Duodenal mucosa (tissue), 2 donors: ENCODE results near the gene ATP13A3.

Experiments used
- H3K27ac ChIP-seq: one replicate; pipeline ENCODE4 v1.7.0; 2013; ENCODE audit warnings: low read depth, low read length
- H3K27me3 ChIP-seq, 2 donors: one replicate each; pipeline ENCODE4 v1.7.0; 2013; ENCODE audit warnings: low read length in 2 of 2, control low read depth in 1 of 2; ENCODE audit not compliant: insufficient read depth in 2 of 2, control insufficient read depth in 1 of 2
- H3K36me3 ChIP-seq, 2 donors: one replicate each; pipeline ENCODE4 v1.7.0; 2013; ENCODE audit warnings: low read length in 2 of 2, control low read depth in 1 of 2; ENCODE audit not compliant: insufficient read depth in 2 of 2, control insufficient read depth in 1 of 2
- H3K4me1 ChIP-seq, 2 donors: one replicate each; pipeline ENCODE4 v1.7.0; 2013; ENCODE audit warnings: low read length in 2 of 2, control low read depth in 1 of 2; ENCODE audit not compliant: insufficient read depth in 2 of 2, control insufficient read depth in 1 of 2
- H3K4me3 ChIP-seq, 2 donors: one replicate each; pipeline ENCODE4 v1.7.0; 2013; ENCODE audit warnings: low read length in 2 of 2, low read depth in 1 of 2
- H3K9ac ChIP-seq, 2 donors: one replicate each; pipeline ENCODE4 v1.7.0; 2013; ENCODE audit warnings: low read length in 2 of 2, low read depth in 1 of 2
- H3K9me3 ChIP-seq, 2 donors: one replicate each; pipeline ENCODE4 v1.7.0; 2013; ENCODE audit warnings: low read length in 2 of 2, control low read depth in 1 of 2; ENCODE audit not compliant: control insufficient read depth in 1 of 2

Gene ATP13A3

GRCh38 chr3:194386066-194386465, 100.7 kb downstream of the ATP13A3 start:
- Histone ChIP-seq H3K9me3 (no peaks in the 10 kb centered on the region), H3K9ac (no peak overlapping the region), H3K27me3 (no peaks in the 10 kb centered on the region), H3K4me1 (no peaks in the 10 kb centered on the region), H3K27ac (no peak overlapping the region), H3K4me3 (no peak overlapping the region), H3K36me3 (no peaks in the 10 kb centered on the region)

- Histone ChIP-seq H3K4me3 (no peak overlapping the region), H3K27ac (no peak overlapping the region), H3K27me3 (peaks cover 6% of the 10 kb centered on the region in 2 donors), H3K36me3 (no peaks in the 10 kb centered on the region), H3K9me3 (no peaks in the 10 kb centered on the region), H3K4me1 (no peaks in the 10 kb centered on the region), H3K9ac (no peak overlapping the region)
Observed at GRCh38 chr3:194384569-194385001, 102.2 kb downstream of the ATP13A3 start.

- H3K4me3 ChIP-seq = no peak overlapping the region
- no peaks in the 10 kb centered on the region for H3K4me1 ChIP-seq
- no peaks in the 10 kb centered on the region for H3K9me3 ChIP-seq
- peaks cover 6% of the 10 kb centered on the region in 2 donors for H3K27me3 ChIP-seq
- no peak overlapping the region for H3K27ac ChIP-seq
- H3K36me3 ChIP-seq = no peaks in the 10 kb centered on the region
- H3K9ac ChIP-seq = no peak overlapping the region
Observed at GRCh38 chr3:194384156-194384555, 102.6 kb downstream of the ATP13A3 start.

- no peak overlapping the region for H3K4me3 ChIP-seq
- no peak overlapping the region for H3K9ac ChIP-seq
Observed at GRCh38 chr3:194383276-194383940, 103.4 kb downstream of the ATP13A3 start.

GRCh38 chr3:194382892-194383223, 103.9 kb downstream of the ATP13A3 start:
- Histone ChIP-seq H3K9ac (no peak overlapping the region), H3K9me3 (no peaks in the 10 kb centered on the region), H3K4me3 (no peak overlapping the region), H3K4me1 (no peaks in the 10 kb centered on the region), H3K27ac (no peak overlapping the region), H3K36me3 (no peaks in the 10 kb centered on the region), H3K27me3 (peaks cover 6 to 9% of the 10 kb centered on the region in 2 donors)

More at GRCh38 chr3:194383276-194383940, 103.4 kb downstream of the ATP13A3 start:
- Histone ChIP-seq H3K27me3 (peaks cover 6 to 7% of the 10 kb centered on the region in 2 donors), H3K36me3 (no peaks in the 10 kb centered on the region), H3K9me3 (no peaks in the 10 kb centered on the region), H3K4me1 (no peaks in the 10 kb centered on the region), H3K27ac (no peak overlapping the region)

- Histone ChIP-seq H3K27ac (no peak overlapping the region), H3K9ac (no peak overlapping the region), H3K27me3 (peaks cover 6 to 9% of the 10 kb centered on the region in 2 donors), H3K4me3 (no peak overlapping the region), H3K4me1 (no peaks in the 10 kb centered on the region), H3K9me3 (no peaks in the 10 kb centered on the region), H3K36me3 (no peaks in the 10 kb centered on the region)
Observed at GRCh38 chr3:194382196-194382891, 104.5 kb downstream of the ATP13A3 start.

GRCh38 chr3:194381460-194381875, 105.3 kb downstream of the ATP13A3 start:
- Histone ChIP-seq H3K27me3 (peaks cover 6 to 9% of the 10 kb centered on the region in 2 donors), H3K27ac (no peak overlapping the region), H3K9ac (no peak overlapping the region), H3K4me3 (no peak overlapping the region), H3K36me3 (no peaks in the 10 kb centered on the region), H3K4me1 (no peaks in the 10 kb centered on the region), H3K9me3 (no peaks in the 10 kb centered on the region)

- Histone ChIP-seq H3K27me3 (peaks cover 9% of the 10 kb centered on the region in 2 donors), H3K9me3 (no peaks in the 10 kb centered on the region), H3K4me1 (no peaks in the 10 kb centered on the region)
Observed at GRCh38 chr3:194380326-194380725, 106.5 kb downstream of the ATP13A3 start.

GRCh38 chr3:194379651-194380050, 107.2 kb downstream of the ATP13A3 start:
- H3K4me3 ChIP-seq = no peak overlapping the region
- H3K4me1 ChIP-seq = no peaks in the 10 kb centered on the region
- no peaks in the 10 kb centered on the region for H3K9me3 ChIP-seq
- H3K36me3 ChIP-seq = no peaks in the 10 kb centered on the region
- no peak overlapping the region for H3K27ac ChIP-seq
- H3K27me3 ChIP-seq = peaks cover 9% of the 10 kb centered on the region in 2 donors
- no peak overlapping the region for H3K9ac ChIP-seq

More at GRCh38 chr3:194380326-194380725, 106.5 kb downstream of the ATP13A3 start:
- H3K27ac ChIP-seq = no peak overlapping the region
- no peak overlapping the region for H3K4me3 ChIP-seq
- no peaks in the 10 kb centered on the region for H3K36me3 ChIP-seq
- no peak overlapping the region for H3K9ac ChIP-seq

GRCh38 chr3:194379231-194379630, 107.6 kb downstream of the ATP13A3 start:
- no peak overlapping the region for H3K27ac ChIP-seq
- H3K9me3 ChIP-seq = no peaks in the 10 kb centered on the region
- H3K4me1 ChIP-seq = no peaks in the 10 kb centered on the region
- H3K27me3 ChIP-seq = peaks cover 9% of the 10 kb centered on the region in 2 donors
- H3K9ac ChIP-seq = no peak overlapping the region
- H3K4me3 ChIP-seq = no peak overlapping the region
- H3K36me3 ChIP-seq = no peaks in the 10 kb centered on the region
